Measurements from ENCODE around the gene PTPN7. TPM values are rescaled to one million over a fixed set of nuclear protein-coding genes. Genes with fewer than 3 reads are reported as not detected.
A peak's percentile ranks its signal among the peaks of the same experiment; 100 is the strongest.

Gene PTPN7
- total RNA-seq, 1 donor from 2014 or later = 0.52 TPM

DNA sequence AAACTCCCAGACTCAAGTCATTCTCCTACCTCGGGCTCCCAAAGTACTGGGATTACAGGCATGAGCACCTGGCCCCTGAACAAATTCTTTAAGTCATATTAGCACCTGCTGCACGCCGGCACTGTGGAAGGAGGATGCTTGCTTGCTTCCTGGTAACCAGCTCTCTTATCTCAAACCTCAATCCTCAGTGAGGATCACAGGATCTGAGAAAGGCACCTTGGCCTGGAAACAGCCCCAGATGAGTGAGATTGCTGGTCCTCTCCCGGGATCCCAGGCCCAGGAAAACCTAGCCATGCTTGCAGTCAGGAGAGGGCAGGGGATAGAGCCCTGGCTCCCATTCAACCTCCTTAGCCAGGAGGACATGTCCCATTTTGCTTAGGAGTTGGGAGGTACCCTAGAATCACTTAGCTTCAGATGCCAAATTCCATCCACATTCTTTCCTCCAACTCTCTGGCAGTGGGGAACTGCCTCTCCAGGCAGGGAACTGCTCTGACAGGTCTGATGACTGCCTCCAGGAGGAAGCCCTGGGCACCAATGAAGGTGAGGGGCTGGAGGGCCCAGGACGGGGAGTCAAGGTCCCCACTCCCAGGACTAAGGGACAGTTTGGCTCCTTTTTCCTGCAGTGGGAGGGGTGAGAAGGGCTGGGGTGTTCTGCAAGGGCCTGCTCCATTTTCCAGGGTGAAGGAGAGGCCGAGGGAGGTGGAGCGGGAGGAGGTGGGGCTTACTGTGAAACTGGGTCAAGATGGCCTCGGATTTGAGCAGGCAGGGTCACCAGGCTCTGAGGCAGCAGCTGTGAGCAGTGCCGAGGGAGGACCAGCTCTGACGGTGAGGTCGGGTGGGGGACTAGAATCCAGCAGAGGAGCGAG is 28.2 kb downstream of the PTPN7 start:
- peaks cover 15 to 37% (median 26%) of the 10 kb centered on the region in 3 donors for H3K4me1 ChIP-seq (ENCODE audit: control insufficient read depth in 3 of 3, insufficient read depth in 3 of 3, low read length in 3 of 3)
- H3K27me3 ChIP-seq (ENCODE audit: control insufficient read depth in 3 of 3, insufficient read depth in 3 of 3, low read length in 3 of 3) = peaks cover 0 to 10% (median 0%) of the 10 kb centered on the region in 3 donors
- H3K9ac ChIP-seq (ENCODE audit: low read depth in 1 of 3, low read length in 3 of 3) = peak overlapping the region; percentile 65 to 74 (median 70)
- H3K9me3 ChIP-seq (ENCODE audit: control insufficient read depth in 3 of 3, low read length in 3 of 3) = no peaks in the 10 kb centered on the region
- peaks cover 22 to 24% (median 23%) of the 10 kb centered on the region in 3 donors for H3K36me3 ChIP-seq (ENCODE audit: control insufficient read depth in 3 of 3, insufficient read depth in 3 of 3, low read length in 3 of 3)
- H3K4me3 ChIP-seq (ENCODE audit: low read length in 3 of 3) = peak overlapping the region in 2 of 3 donors; percentile 13 to 56
- peak overlapping the region; percentile 80 for H3K27ac ChIP-seq (ENCODE audit: low read depth, low read length)

DNA sequence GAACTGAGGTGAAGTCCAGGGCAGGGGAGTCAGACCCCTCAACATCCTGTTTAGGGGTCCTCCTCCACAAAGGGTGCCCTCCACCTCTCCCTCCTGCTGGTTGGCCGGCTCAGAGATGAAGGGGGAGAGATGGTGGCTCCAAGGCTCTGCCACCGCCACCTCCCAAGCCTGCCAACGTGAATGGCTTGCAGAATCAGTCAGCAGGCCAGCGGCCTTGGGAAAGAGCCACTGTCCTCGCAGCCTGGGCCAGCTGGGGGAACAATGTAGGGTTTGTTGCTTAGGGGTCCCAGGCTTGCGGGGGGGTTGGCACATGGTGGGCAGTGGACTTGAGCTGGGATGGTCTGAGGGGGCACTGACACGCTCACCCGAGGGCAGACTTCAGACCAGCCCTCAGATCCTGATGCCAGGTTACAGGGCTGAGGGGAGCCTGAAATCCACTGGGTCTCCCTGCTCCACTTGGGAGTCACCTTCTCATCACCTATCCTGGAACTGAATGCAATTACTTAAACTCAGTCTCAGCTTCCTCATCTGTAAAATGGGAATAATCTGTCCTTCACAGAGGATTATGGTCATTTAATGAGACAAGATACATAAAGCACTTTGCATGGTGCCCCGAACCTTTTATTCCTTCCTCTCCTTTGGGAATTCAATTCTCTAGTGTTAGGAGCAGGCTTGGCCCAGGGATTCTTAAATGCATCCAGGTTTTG is 29.4 kb downstream of the PTPN7 start:
- H3K9me3 ChIP-seq (ENCODE audit: control insufficient read depth in 3 of 3, low read length in 3 of 3) = no peaks in the 10 kb centered on the region
- H3K27ac ChIP-seq (ENCODE audit: low read depth, low read length) = no peak overlapping the region
- no peak overlapping the region for H3K9ac ChIP-seq (ENCODE audit: low read depth in 1 of 3, low read length in 3 of 3)
- H3K36me3 ChIP-seq (ENCODE audit: control insufficient read depth in 3 of 3, insufficient read depth in 3 of 3, low read length in 3 of 3) = peaks cover 19 to 23% (median 22%) of the 10 kb centered on the region in 3 donors
- H3K4me3 ChIP-seq (ENCODE audit: low read length in 3 of 3) = no peak overlapping the region
- H3K4me1 ChIP-seq (ENCODE audit: control insufficient read depth in 3 of 3, insufficient read depth in 3 of 3, low read length in 3 of 3) = peaks cover 15 to 37% (median 26%) of the 10 kb centered on the region in 3 donors
- H3K27me3 ChIP-seq (ENCODE audit: control insufficient read depth in 3 of 3, insufficient read depth in 3 of 3, low read length in 3 of 3) = peaks cover 0 to 10% (median 0%) of the 10 kb centered on the region in 3 donors

DNA sequence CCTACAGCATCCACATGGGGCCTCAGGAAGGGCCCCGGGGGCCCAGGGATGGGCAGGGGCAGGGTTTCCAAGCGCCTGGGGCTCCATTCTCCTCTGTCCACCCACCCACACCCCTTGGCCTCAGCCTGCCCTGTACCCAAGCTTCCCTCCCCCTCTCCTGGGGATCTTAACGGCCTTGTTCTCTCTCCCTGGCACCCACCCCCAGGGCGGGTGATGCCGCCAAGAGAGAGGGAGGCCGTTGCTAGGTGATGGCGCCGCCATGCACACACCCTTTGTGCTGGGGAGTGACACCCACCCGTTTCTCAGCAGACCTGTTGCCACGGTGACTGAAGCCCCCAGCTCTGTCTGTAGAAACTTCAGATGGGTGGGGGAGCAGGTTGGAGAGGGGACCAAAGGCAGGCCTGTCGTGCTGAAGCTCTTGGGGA is 30.1 kb downstream of the PTPN7 start:
- Histone ChIP-seq H3K36me3 (ENCODE audit: control insufficient read depth in 3 of 3, insufficient read depth in 3 of 3, low read length in 3 of 3) (peaks cover 13 to 18% (median 16%) of the 10 kb centered on the region in 3 donors), H3K9me3 (ENCODE audit: control insufficient read depth in 3 of 3, low read length in 3 of 3) (no peaks in the 10 kb centered on the region), H3K27me3 (ENCODE audit: control insufficient read depth in 3 of 3, insufficient read depth in 3 of 3, low read length in 3 of 3) (peaks cover 0 to 10% (median 0%) of the 10 kb centered on the region in 3 donors), H3K4me1 (ENCODE audit: control insufficient read depth in 3 of 3, insufficient read depth in 3 of 3, low read length in 3 of 3) (peaks cover 15 to 31% (median 26%) of the 10 kb centered on the region in 3 donors), H3K27ac (ENCODE audit: low read depth, low read length) (no peak overlapping the region), H3K9ac (ENCODE audit: low read depth in 1 of 3, low read length in 3 of 3) (no peak overlapping the region), H3K4me3 (ENCODE audit: low read length in 3 of 3) (no peak overlapping the region)

DNA sequence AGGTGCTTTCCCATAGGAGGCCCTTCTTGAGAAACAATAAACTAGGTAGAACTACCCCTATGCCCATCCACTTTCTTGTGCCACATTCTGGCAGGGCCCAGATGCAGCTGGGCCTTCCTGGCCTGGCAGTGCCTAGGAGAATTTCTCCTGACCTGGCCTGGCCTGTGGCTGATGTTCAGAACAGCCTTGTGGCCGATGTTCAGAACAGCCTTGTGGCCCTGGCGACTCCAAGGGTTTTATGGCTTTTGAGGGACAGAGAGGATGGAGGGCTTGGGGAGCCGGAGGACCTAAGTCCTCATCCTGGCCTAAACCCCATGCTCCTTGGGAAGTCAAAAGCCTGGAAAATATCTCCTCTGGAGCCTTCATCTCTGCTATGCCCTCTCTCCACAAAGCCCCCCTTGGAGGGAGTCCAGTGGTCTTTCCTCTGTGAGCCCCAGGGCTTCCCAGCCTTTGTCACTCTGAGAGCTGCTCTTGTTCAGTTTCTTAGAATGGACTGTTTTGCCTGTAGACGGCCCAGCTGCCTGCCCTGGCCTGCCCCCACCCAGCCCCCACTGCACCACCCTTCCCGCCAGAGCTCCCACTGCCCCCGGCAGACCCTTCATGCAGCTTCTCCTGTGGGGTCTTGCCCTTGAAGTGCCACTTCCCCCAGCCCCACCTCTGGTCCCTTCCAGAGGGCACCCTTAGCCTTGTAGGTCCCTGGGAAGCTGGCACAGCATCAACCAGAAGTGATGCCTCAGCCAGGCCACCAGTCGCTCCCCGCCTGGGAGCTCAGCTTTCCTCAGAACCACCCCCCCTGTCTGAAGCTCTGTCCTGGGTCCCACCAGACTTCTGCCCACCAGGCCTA is 30.7 kb downstream of the PTPN7 start:
- Histone ChIP-seq H3K9ac (ENCODE audit: low read depth in 1 of 3, low read length in 3 of 3) (no peak overlapping the region), H3K4me1 (ENCODE audit: control insufficient read depth in 3 of 3, insufficient read depth in 3 of 3, low read length in 3 of 3) (peaks cover 15 to 26% (median 23%) of the 10 kb centered on the region in 3 donors), H3K9me3 (ENCODE audit: control insufficient read depth in 3 of 3, low read length in 3 of 3) (no peaks in the 10 kb centered on the region), H3K36me3 (ENCODE audit: control insufficient read depth in 3 of 3, insufficient read depth in 3 of 3, low read length in 3 of 3) (peaks cover 11 to 14% (median 12%) of the 10 kb centered on the region in 3 donors), H3K4me3 (ENCODE audit: low read length in 3 of 3) (no peak overlapping the region), H3K27me3 (ENCODE audit: control insufficient read depth in 3 of 3, insufficient read depth in 3 of 3, low read length in 3 of 3) (peaks cover 0 to 10% (median 0%) of the 10 kb centered on the region in 3 donors), H3K27ac (ENCODE audit: low read depth, low read length) (no peak overlapping the region)

DNA sequence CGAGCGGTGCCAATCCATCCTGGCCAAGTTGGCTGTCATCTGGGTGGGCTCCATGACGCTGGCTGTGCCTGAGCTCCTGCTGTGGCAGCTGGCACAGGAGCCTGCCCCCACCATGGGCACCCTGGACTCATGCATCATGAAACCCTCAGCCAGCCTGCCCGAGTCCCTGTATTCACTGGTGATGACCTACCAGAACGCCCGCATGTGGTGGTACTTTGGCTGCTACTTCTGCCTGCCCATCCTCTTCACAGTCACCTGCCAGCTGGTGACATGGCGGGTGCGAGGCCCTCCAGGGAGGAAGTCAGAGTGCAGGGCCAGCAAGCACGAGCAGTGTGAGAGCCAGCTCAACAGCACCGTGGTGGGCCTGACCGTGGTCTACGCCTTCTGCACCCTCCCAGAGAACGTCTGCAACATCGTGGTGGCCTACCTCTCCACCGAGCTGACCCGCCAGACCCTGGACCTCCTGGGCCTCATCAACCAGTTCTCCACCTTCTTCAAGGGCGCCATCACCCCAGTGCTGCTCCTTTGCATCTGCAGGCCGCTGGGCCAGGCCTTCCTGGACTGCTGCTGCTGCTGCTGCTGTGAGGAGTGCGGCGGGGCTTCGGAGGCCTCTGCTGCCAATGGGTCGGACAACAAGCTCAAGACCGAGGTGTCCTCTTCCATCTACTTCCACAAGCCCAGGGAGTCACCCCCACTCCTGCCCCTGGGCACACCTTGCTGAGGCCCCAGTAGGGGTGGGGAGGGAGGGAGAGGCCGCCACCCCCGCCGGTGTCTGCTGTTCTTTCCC is 32.4 kb downstream of the PTPN7 start:
- peaks cover 0 to 10% (median 2%) of the 10 kb centered on the region in 3 donors for H3K27me3 ChIP-seq (ENCODE audit: control insufficient read depth in 3 of 3, insufficient read depth in 3 of 3, low read length in 3 of 3)
- no peaks in the 10 kb centered on the region for H3K9me3 ChIP-seq (ENCODE audit: control insufficient read depth in 3 of 3, low read length in 3 of 3)
- H3K4me1 ChIP-seq (ENCODE audit: control insufficient read depth in 3 of 3, insufficient read depth in 3 of 3, low read length in 3 of 3) = peaks cover 14 to 23% (median 21%) of the 10 kb centered on the region in 3 donors
- peaks cover 1 to 4% (median 4%) of the 10 kb centered on the region in 3 donors for H3K36me3 ChIP-seq (ENCODE audit: control insufficient read depth in 3 of 3, insufficient read depth in 3 of 3, low read length in 3 of 3)
- no peak overlapping the region for H3K9ac ChIP-seq (ENCODE audit: low read depth in 1 of 3, low read length in 3 of 3)
- no peak overlapping the region for H3K27ac ChIP-seq (ENCODE audit: low read depth, low read length)
- no peak overlapping the region for H3K4me3 ChIP-seq (ENCODE audit: low read length in 3 of 3)

DNA sequence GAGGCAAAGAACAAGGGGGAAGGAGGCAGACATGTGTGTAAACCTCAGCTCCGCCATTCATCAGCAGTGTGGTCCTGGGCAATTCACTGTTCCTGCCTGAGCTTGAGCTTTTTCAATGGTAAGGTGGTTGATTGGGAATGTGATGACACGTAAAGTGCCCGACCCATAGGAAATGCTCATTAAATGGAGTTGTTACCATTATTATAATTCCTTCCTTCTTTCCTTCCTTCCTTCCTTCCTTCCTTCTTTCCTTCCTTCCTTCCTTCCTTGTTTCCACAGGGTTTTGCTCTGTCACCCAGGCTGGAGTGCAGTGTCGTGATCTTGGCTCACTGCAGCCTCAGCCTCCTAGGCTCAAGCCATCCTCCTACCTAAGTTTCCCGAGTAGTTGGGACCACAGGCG is 33.3 kb downstream of the PTPN7 start:
- peaks cover 0 to 10% (median 3%) of the 10 kb centered on the region in 3 donors for H3K27me3 ChIP-seq (ENCODE audit: control insufficient read depth in 3 of 3, insufficient read depth in 3 of 3, low read length in 3 of 3)
- peaks cover 4 to 13% (median 12%) of the 10 kb centered on the region in 3 donors for H3K4me1 ChIP-seq (ENCODE audit: control insufficient read depth in 3 of 3, insufficient read depth in 3 of 3, low read length in 3 of 3)
- no peak overlapping the region for H3K4me3 ChIP-seq (ENCODE audit: low read length in 3 of 3)
- H3K9me3 ChIP-seq (ENCODE audit: control insufficient read depth in 3 of 3, low read length in 3 of 3) = no peaks in the 10 kb centered on the region
- H3K9ac ChIP-seq (ENCODE audit: low read depth in 1 of 3, low read length in 3 of 3) = no peak overlapping the region
- no peak overlapping the region for H3K27ac ChIP-seq (ENCODE audit: low read depth, low read length)
- no peaks in the 10 kb centered on the region for H3K36me3 ChIP-seq (ENCODE audit: control insufficient read depth in 3 of 3, insufficient read depth in 3 of 3, low read length in 3 of 3)

DNA sequence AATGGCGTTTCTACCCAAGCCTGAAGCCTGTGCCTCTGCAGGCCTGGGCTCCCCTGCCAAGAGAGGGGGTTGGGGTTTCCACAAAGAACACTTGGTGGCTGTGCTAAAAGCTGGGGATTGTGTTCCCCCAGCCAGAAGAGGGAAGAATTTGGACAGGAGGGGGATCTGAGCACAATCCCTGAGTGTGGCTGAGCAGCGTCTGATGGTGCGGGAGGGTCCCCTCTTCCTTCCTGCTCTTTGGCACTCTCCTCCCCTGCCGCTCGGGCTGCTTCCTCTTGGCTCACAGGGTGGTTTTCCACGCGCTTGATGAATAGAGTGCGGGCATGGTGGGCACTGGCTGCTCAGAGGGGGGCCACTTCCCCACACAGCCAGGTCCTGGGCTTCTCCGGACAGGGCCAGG is 34.0 kb downstream of the PTPN7 start:
- no peak overlapping the region for H3K9ac ChIP-seq (ENCODE audit: low read depth in 1 of 3, low read length in 3 of 3)
- peaks cover 0 to 10% (median 3%) of the 10 kb centered on the region in 3 donors for H3K27me3 ChIP-seq (ENCODE audit: control insufficient read depth in 3 of 3, insufficient read depth in 3 of 3, low read length in 3 of 3)
- peaks cover 0 to 9% (median 7%) of the 10 kb centered on the region in 3 donors for H3K4me1 ChIP-seq (ENCODE audit: control insufficient read depth in 3 of 3, insufficient read depth in 3 of 3, low read length in 3 of 3)
- H3K9me3 ChIP-seq (ENCODE audit: control insufficient read depth in 3 of 3, low read length in 3 of 3) = no peaks in the 10 kb centered on the region
- H3K4me3 ChIP-seq (ENCODE audit: low read length in 3 of 3) = no peak overlapping the region
- H3K27ac ChIP-seq (ENCODE audit: low read depth, low read length) = no peak overlapping the region
- no peaks in the 10 kb centered on the region for H3K36me3 ChIP-seq (ENCODE audit: control insufficient read depth in 3 of 3, insufficient read depth in 3 of 3, low read length in 3 of 3)

DNA sequence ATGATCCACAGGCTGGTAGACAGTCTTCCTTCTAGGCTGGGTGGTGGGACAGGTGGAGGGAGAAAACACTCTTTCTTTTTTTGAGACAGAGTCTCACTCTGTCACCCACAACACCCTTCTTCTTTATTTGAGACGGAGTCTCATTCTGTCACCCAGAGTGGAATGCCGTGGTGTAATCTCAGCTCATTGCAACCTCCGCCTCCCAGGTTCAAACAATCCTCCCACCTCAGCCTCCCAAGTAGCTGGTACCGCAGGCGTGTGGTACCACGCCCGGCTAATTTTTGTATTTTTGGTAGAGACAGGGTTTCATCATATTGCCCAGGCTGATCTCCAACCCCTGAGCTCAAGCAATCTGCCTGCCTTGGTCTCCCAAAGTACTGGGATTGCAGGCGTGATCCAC is 34.8 kb downstream of the PTPN7 start:
- H3K27ac ChIP-seq (ENCODE audit: low read depth, low read length) = no peak overlapping the region
- peaks cover 0 to 11% (median 3%) of the 10 kb centered on the region in 3 donors for H3K27me3 ChIP-seq (ENCODE audit: control insufficient read depth in 3 of 3, insufficient read depth in 3 of 3, low read length in 3 of 3)
- H3K36me3 ChIP-seq (ENCODE audit: control insufficient read depth in 3 of 3, insufficient read depth in 3 of 3, low read length in 3 of 3) = no peaks in the 10 kb centered on the region
- H3K9ac ChIP-seq (ENCODE audit: low read depth in 1 of 3, low read length in 3 of 3) = no peak overlapping the region
- no peak overlapping the region for H3K4me3 ChIP-seq (ENCODE audit: low read length in 3 of 3)
- H3K4me1 ChIP-seq (ENCODE audit: control insufficient read depth in 3 of 3, insufficient read depth in 3 of 3, low read length in 3 of 3) = peaks cover 0 to 6% (median 5%) of the 10 kb centered on the region in 3 donors
- no peaks in the 10 kb centered on the region for H3K9me3 ChIP-seq (ENCODE audit: control insufficient read depth in 3 of 3, low read length in 3 of 3)

DNA sequence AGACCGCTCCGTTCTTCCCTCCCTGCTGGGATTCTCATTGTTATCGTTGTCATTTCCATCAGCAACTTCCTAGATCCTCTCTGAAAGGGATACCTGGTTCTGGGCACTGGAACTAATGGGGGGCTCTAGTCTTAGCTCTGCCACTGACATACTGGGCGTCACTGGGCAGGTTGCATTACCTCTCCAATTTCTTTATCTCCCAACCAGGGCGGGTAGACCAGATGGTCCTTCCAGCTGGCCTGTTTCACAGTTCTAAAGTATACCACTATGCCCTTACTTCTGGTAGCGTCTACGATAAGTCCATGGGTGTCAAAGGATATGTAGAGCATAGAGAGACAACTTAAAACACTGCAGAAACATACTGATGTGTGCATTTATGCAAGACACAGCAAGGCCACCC is 36.3 kb downstream of the PTPN7 start:
- Histone ChIP-seq H3K27me3 (ENCODE audit: control insufficient read depth in 3 of 3, insufficient read depth in 3 of 3, low read length in 3 of 3) (peaks cover 0 to 7% (median 3%) of the 10 kb centered on the region in 3 donors), H3K9ac (ENCODE audit: low read depth in 1 of 3, low read length in 3 of 3) (no peak overlapping the region), H3K27ac (ENCODE audit: low read depth, low read length) (no peak overlapping the region)

More for the DNA sequence above, 36.3 kb downstream of the PTPN7 start:
- H3K4me3 ChIP-seq (ENCODE audit: low read length in 3 of 3) = no peak overlapping the region
- no peaks in the 10 kb centered on the region for H3K36me3 ChIP-seq (ENCODE audit: control insufficient read depth in 3 of 3, insufficient read depth in 3 of 3, low read length in 3 of 3)
- H3K4me1 ChIP-seq (ENCODE audit: control insufficient read depth in 3 of 3, insufficient read depth in 3 of 3, low read length in 3 of 3) = no peaks in the 10 kb centered on the region
- no peaks in the 10 kb centered on the region for H3K9me3 ChIP-seq (ENCODE audit: control insufficient read depth in 3 of 3, low read length in 3 of 3)

Data from skeletal muscle tissue (tissue), 4 donors.